ENCODE data around the gene FCHO1. TPM values are rescaled to one million over a fixed set of nuclear protein-coding genes. Genes with fewer than 3 reads are reported as not detected.

FCHO1 gene
- total RNA-seq, 1 donor from 2014 or later = 85.4 TPM

DNA sequence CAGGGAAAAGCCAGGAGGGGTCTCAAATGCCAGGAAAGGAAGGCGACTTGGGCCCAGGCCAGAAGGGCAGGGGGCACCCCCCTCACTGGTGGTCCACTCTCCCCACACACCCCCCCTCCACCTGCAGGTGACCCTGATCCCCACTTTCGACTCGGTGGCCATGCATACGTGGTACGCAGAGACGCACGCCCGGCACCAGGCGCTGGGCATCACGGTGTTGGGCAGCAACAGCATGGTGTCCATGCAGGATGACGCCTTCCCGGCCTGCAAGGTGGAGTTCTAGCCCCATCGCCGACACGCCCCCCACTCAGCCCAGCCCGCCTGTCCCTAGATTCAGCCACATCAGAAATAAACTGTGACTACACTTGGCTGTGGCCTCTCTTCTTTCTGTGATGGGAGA, 17.1 kb upstream of the FCHO1 start:
- intact Hi-C loops (cut with micrococcal nuclease) = no loop called here

- intact Hi-C loops (cut with micrococcal nuclease) = no loop called here
Measured at GRCh38 chr19:17735410-17735809, 15.9 kb upstream of the FCHO1 start.

DNA sequence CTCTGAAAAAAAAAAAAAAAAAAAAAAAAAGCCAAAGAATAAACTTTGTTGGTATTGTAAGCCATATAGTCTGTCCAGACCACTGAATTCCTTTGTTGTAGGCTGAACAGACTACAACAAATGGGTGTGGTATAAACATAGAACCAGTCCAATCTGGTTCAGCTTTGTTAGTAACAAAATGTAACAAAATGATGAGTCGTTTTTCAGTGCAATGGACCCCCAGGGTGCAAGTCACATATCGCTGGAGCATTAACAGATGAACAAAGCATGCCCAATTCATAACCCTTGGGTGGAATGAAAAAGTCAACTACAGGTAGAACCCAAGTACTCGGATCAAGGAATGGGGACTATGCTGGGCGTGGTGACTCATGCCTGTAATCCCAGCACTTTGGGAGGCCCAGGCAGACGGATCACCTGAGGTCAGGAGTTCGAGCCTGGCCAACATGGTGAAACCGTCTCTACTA, 13.6 kb upstream of the FCHO1 start:
- intact Hi-C loops (cut with micrococcal nuclease) = no loop called here

DNA sequence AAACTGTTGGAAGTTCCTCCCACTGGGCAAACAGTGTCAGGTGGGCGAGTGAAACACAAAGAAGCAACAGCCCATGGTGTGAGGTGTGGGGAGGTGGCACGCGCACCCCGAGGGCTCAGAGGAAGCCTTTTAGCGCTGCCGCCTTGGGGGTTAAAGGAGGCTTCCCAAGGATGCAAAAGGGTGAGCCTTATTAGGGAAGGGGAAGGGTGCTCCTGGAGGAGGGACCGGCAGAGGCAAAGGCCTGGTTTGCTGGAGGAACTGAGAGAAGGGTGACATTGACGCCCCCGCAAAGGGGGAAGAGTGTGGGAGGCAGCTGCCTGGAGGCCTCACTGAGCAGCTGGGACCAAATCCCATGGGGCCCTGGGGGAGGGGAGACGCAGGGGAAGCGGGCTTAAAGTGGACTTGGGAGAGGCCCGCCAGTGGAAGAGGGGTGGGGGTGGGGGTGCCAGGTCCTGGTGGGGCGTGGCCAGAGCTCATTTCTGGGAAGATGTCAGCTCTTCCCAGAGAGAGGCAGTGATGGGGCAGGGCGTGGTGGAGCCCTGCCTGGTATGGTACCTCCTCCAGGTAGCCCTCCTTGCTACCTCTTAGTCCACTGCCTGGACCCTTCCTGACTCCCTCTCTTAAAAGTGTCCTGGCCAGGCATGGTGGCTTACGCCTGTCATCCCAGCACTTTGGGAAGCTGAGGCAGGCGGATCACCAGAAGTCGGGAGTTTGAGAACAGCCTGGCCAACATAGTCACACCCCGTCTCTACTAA, 12.0 kb upstream of the FCHO1 start:
- intact Hi-C loops (cut with micrococcal nuclease) = no loop called here

DNA sequence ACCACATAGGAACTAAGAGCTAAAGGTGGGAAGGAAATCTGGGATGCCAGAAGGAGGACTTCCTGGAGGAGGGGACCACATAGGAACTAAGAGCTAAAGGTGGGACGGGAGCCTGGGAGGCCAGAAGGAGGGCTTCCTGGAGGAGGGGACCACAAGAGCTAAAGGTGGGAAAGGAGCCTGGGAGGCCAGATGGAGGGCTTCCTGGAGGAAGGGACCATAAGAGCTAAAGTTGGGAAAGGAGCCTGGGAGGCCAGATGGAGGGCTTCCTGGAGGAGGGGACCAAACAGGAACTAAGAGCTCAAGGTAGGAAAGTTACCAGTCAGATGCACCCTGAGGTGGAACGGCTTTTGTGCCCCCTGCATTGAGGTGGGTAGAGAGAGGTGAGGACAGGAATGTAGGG, 9.8 kb upstream of the FCHO1 start:
- intact Hi-C loops (cut with micrococcal nuclease) = loop anchor here (10.0 kb wide), 1 partner anchor 187 kb away; the partner anchor contains the start of gene COLGALT1

DNA sequence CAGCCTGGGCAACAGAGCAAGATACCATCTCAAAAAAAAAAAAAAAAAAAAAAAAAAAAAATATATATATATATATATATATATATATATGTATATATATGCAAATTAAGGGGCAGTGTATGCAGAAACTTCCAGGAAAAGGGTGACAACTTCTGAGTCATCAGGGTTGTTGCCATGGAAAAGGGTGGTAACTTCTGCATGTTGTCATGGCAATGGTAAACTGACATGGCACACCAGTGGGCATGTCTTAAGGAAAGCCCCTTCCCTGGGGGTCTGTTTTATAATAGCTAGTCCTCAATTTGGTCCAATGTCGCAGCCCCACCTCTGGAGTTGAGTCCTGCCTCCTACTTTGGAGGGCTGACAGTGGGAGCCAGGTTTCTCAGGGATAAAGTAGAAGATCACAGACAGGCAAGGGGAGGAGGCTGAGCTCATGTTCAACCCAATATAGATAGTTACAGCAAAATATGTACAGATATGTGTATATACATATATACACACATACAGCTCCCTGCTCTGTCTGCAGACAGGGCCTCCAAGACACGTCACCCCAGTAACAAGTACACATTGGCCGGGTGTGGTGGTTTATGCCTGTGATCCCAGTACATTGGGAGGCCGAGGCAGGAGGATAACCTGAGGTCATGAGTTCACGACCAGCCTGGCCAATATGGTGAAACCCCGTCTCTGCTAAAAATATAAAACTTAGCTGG, 7.2 kb upstream of the FCHO1 start:
- intact Hi-C loops (cut with micrococcal nuclease) = loop anchor here (10.0 kb wide), 1 partner anchor 189 kb away; the partner anchor contains the start of gene COLGALT1

DNA sequence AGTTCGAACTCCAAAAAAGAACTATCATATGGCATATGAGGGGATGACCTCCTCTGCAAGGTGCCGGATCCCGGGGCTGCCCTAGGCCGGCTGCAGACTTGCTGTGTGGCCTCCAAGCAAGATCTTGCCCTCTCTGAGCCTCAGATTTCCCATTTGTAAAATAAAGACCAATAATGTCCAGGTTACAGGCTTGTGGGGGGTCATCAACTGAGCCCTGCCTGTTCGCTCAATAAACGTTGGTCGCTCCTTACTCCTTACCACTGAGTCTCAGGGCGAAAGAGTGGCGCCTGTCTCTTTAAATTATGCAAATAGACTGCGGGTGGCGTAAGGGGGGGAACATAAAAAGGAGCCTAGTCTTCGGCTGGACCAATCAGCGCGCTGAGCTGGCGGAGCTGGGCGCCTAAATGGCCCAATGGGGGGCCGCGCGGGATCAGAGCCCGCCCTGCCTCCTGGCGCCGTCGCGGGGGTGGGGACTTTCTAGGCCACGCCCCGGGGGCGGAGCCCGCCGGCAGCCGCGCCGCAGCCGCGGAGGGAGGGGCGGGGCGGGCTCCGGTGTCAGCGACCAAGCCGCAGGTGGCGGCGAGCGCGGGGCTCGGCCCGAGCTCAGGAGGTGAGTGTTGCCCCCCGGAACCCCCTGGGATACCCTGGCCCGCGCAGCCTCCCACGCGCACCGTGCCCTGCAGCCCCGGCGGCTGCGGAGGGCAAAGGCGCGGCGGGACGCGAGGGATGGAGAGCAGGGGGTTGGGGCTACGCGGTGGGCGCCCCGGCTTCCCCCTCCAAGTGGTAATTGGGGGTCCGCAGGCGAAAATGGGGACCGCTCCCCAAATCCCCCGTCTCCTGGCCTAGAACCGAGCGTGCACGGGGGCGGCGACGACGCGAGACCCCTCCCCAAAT, 3.8 kb upstream of the FCHO1 start:
- intact Hi-C loops (cut with micrococcal nuclease) = loop anchor here (1.0 to 10.0 kb wide), 2 partner anchors 28 to 193 kb away; partner anchors contain the start of genes COLGALT1 and MAP1S

DNA sequence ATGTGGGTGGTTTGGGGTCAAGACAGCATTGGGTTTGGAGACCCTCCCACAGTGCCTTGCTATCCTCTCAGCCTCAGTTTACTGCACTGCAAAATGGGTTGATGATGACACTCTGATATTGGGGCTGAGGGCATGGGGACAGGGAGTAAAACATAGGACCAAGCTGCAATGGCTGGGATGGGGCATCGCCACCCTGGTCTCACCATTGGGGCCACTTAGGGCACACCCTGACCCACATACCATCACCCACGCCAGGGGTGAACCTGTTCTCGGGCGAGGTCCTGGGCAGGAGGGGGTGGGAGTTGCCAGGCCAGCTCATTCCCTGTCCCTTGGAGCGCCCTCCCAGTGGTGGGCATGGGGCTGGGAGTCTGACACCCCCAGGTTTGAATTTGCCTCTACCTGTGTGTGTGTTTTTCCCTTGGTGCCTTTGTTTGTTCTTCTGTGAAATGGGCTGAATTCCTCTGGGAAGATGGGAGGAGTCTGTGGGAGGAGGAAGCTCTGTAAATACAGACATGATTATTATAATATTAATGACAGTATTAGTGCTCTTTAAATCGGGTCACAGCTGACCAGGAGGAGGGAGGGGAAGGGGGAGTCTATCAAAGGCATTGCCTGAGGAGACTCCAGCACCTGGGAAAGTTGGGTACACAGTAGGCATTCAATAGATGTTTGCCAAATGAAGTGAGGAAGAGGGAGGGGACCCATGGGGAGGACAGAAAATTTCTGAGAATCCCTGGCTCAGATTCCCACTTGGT, 2.2 kb upstream of the FCHO1 start:
- intact Hi-C loops (cut with micrococcal nuclease) = loop anchor here (10.0 kb wide), 1 partner anchor 194 kb away; the partner anchor contains the start of gene COLGALT1

- intact Hi-C loops (cut with micrococcal nuclease) = loop anchor here (10.0 kb wide), 1 partner anchor 195 kb away; the partner anchor contains the start of gene COLGALT1
Measured at GRCh38 chr19:17749912-17750317, 1.4 kb upstream of the FCHO1 start.

- intact Hi-C loops (cut with micrococcal nuclease) = loop anchor here (1.0 kb wide), 1 partner anchor 95 kb away; the partner anchor contains the start of gene JAK3
Measured at GRCh38 chr19:17751912-17752273, 616 bp downstream of the FCHO1 start.

- intact Hi-C loops (cut with micrococcal nuclease) = no loop called here
Measured at GRCh38 chr19:17752865-17753639, 1.8 kb downstream of the FCHO1 start.

DNA sequence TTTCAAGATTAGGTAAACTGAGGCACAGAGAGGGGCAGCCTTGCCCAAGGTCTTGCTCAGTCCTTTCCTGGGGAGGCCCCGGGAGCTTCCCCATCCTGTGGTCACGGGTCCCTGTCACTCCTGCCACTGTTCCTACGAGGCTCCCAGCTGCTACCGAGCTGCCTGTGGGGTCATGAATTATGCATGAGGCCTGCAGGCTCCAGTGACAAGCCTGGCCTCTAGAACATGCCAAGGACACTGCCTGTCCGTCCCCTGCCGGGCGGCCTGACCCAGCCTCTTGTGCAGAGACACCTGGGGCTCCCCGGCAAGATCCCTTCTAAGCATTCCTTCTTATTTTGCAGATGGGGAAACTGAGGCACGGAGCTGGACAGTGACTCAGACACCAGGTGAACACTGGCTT, 2.7 kb downstream of the FCHO1 start:
- intact Hi-C loops (cut with micrococcal nuclease) = no loop called here

DNA sequence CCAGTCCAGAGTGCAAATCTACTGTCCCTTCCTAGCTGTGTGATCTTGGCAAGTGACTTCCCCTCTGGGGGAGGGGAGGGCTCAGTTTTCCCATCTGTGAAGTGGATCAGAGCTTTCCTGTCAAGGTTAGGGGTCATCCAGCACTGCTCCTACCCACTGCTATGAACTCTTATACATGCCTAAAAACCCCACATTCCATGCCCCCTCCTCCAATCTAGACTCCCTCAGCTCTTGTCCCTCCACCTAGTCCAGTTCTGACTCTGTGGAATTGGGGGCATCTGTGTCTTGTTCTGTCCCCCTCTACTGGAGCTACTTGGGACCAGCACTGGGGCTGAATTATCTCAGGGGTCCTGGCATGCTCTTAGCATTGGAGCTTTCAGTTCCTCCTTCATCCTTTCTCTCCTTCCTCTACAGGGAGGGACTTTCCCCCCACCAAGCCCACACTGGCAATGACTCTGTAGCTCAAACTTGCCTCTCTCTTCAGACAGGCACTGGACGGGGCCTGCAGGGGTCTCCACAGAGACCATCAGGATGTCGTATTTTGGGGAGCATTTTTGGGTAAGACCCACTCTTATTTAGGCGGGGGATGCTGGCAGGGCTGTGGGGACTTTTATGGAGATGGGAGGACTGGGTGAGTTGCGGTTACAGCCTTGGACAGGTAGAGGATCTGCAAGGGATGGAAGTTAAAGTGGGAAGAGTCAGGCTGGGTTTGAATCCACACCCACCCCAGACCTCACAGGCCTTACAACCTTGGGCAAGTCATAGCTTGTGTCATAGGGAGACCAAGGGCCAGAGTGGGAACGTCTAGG, 3.6 kb downstream of the FCHO1 start:
- intact Hi-C loops (cut with micrococcal nuclease) = no loop called here

GRCh38 chr19:17755443-17755890, 4.2 kb downstream of the FCHO1 start:
- intact Hi-C loops (cut with micrococcal nuclease) = no loop called here

GRCh38 chr19:17755977-17756670, 4.8 kb downstream of the FCHO1 start:
- intact Hi-C loops (cut with micrococcal nuclease) = no loop called here

GRCh38 chr19:17757125-17757524, 5.8 kb downstream of the FCHO1 start:
- intact Hi-C loops (cut with micrococcal nuclease) = no loop called here

- intact Hi-C loops (cut with micrococcal nuclease) = no loop called here
Measured at GRCh38 chr19:17758515-17758914, 7.2 kb downstream of the FCHO1 start.

- intact Hi-C loops (cut with micrococcal nuclease) = no loop called here
Measured at GRCh38 chr19:17761148-17761547, 9.9 kb downstream of the FCHO1 start.
